ENCODE data around the gene FILIP1. TPM values are rescaled to one million over a fixed set of nuclear protein-coding genes. Genes with fewer than 3 reads are reported as not detected.

The FILIP1 gene

Small RNA genes within 50 kb of the gene (small RNA-seq; reads per million reads assigned to genes)
- gene MIR4463 (ENCODE audit: insufficient read depth) (not detected), gene RF00012 (ENCODE audit: insufficient read depth) (not detected), gene RNU1-34P (ENCODE audit: insufficient read depth) (not detected)
